Amygdala (tissue), 56 donors: ENCODE data around the gene TNS1.
A peak's percentile ranks its signal among the peaks of the same experiment; 100 is the strongest.
"Not testable (repeated sequence)": the region's sequence is repeated elsewhere in the genome, so short reads cannot be mapped to it uniquely, and the experiment has no call there.

Source experiments
- DNase-seq, 56 donors: peaks; one replicate each; lab custom pipeline; 2025; lab: John Stamatoyannopoulos, UW

The TNS1 gene

DNA sequence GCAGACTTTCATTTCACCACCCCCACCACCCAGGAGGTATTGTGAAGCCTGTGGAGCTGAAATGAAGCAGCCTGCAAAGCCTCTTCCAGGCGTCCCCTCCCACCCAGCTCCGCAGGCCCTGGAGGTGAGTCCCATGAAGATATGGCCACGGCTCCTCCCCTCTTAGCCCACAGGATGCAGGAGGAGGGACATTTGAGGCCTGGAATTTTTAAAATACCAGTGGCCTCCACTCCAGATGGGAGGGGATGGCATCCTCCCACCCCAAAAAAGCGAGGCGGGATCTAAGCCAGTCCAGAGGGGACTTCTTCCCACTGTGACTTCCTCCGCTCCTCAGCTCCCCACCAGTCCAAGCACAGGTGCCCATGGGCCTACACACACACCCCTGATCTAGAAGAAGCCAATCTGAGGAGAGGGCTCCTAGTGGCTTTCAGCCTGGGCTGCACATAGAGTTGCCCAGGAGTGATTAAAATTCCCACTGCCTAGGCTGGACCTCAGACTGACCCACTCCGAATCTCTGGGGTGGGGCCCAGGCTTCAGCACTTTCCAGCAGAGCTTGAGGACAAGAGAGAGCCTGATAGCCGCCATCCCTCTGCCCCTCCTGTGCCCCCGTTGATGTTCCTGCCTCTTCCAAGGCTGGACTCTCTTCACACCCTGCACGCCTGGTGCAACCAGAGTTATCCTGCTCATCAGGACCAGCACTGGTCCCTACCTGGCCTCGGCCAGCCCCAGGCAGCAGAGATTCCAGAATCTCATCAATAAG lies 206.9 kb downstream of the TNS1 start:
- no peak for DNase-seq

DNA sequence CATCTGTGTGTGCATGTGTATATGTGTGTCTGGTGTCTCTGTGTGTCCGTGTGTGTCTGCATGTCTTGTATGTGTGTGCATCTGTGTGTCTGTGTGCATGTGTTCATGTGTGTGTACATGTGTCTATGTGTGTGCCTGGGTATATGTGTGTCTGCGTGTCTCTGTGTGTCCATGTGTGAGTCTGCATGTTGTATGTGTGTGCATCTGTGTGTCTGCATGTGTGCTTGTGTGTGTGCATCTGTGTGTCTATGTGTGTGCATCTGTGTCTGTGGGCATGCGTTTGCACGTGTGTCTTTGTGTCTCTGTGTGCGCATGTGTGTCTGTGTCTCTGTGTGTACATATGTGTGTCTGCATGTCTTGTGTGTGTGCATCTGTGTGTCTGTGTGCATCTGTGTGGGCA lies 207.7 kb downstream of the TNS1 start:
- no peak for DNase-seq

DNA sequence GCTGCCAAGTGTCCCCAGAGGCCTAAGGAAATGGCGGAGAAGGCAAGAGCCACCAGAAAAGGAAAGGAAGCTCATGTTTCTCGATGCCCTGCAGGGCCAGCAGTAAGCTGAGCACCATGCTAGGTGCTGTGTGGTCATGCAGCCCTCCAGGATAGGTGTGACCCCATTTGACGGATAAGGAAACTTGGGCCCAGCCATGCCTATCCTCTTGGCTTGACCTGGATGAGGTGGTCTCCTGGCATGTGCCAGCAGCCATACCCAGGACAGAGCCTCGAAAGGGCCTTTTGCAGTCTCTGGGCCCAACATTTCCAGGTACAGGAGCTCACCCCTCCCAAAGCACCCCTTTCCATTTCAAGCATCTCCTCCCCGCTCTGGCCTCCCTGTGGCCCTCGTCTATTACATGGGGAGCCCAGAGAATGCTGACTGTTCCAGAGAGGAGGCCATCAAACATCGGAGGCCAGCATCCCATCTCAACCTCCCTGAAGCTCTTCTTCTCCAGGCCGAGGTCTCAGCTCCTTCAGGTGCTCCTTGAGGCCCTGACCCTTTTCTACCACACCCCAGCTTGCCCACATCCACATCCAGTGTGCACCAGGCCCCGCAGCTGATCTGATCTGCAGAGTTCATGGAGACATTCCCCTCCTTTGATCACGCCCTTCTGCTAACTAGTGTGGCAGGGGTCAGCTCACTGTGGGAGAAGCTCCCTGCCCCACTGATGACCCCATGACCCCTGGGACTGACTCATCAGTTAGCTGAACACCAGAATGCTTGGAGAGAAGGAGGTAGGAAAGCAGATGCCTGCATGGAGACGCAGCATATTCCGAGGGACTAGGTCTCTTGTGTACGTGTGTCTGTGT lies 208.4 kb downstream of the TNS1 start:
- DNase-seq, result no peak

DNA sequence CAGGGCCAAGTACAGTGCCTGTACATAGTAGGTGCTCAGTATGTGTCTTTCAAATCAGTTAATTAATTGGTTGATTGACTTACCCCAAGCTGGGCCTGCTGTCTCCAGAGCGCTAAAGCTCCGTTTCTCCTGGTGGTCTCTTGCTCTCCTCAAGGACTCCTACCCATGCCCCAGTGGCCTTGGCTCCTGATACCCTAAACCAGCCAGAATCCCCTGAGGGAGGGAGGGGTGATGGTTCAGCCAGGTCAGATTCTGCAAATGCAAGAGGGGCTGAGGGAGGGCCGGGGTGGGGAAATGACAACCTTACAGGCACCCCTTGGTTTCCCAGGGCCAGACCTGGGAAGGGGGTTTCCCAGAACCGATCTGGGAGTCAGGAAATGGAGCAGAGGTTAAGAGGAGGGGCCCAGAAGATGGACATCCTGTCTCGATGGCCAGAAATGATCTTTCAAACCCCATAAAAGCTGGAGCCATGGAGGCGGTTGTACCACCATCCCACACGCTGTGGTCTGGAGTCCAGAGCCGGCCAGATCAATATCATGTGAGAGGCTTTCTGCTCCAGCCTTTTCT lies 209.1 kb downstream of the TNS1 start:
- no peak for DNase-seq

DNA sequence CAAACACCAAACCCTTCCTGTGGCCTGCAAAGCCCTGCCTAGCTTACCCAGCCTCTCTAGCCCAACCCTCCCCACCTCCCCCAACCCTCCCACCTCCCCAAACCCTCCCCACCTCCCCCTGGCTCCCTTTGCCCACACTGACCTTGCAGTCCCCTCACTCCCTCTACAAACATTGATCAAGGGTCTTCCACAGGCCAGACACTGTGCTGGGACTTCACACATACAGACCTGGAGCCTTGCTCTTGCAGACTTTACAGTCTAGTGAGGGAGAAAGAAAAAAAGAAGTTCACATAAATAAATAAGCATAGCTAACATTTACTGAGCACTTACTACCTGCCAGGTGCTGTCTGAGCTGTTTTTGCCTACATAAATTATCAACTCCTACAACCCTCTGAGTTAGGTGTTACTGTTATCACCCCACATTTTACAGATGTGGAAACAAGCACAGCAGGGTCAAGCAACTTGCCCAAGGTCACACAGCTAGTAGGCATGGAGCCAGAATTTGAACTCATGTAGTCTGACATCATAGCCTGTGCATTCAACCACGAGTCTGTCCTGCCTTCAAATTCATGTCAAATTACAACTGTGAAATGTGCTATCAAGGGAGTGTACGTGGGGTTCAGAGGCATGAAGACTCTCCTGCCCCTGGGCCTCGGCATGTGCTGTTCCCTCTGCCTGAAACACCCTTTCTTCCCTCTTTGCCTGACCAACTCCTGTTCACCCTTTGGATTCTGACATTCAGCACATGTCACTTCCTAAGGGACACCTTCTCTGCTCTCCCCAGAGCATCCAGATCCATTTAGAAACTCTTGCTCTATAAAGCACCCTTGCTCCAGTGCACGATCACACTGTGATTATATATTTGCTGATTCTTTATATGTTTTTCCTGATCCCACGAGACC lies 209.9 kb downstream of the TNS1 start:
- DNase-seq, result no peak

DNA sequence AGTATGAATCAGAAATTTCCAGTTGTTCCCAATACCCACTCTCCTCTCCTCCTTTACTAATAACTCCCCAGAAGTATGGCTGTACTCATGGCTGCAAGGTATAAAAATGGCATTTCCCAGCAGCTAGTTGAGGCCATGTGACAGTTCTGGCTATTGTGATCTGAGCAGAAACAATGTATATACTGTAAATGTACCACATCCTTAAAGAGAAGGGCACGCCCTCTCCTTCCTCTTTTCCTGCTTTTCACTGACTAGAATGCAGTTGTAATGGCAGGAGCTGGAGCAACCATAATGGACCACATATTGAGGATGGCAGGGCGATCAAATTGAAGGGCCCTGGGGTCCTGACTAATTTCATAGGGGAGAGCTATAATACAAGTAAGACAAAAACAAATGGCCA lies 211.2 kb downstream of the TNS1 start:
- no peak for DNase-seq

DNA sequence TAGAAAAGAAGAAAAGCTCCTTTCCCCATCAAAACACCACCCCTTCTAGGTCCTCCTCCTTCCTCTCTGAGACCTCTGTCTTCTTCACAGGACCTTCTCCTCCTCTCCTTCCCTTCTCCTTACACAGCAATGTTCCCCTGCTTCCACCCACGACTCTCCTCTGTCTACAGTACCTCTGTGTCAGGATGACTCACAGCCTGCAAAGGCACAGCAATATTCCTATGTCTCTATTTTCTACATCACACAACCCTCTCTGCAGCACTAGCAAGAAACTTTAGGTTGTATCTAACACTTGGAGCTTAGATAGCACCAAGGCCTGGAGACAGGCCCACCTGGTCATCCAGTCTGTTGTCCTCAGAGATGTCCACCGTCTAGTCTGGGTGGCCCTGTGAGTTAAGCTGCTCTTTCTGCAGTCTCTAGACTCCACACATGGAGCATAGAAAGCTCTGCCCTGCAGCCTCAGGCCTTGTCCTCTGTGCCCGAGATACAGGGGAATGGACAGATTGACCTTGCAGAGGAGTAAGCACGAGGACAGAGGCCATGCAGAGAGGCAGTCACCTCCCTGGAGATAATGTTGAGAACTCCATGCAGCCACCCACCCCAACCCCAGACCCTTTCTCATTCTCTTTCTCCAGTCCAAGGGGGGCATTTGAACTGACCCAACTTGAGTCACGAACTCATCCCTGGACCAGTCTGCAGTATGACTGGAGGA lies 212.0 kb downstream of the TNS1 start:
- peak in 8 of 56 donors; percentile 12 to 42 (median 28) for DNase-seq

DNA sequence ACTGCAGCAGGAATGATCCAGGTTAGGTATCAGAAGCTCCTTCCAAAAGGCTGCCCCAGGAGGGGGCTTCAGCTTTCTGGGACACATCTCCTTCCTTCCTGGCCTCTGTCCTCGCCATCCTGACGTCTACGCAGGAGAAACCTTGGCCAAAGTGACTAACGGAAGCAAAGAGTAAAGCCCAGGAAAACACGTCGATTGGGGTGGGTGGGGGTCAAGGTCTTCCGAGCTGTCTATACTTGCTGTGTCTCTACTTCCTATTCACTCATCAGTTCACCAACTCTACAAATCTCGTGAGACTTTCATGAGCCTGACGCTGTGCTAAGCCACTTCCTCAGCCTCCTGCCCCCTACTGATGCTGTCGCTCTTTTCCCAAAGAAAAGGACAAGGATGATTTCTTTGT lies 212.6 kb downstream of the TNS1 start:
- DNase-seq, result no peak

DNA sequence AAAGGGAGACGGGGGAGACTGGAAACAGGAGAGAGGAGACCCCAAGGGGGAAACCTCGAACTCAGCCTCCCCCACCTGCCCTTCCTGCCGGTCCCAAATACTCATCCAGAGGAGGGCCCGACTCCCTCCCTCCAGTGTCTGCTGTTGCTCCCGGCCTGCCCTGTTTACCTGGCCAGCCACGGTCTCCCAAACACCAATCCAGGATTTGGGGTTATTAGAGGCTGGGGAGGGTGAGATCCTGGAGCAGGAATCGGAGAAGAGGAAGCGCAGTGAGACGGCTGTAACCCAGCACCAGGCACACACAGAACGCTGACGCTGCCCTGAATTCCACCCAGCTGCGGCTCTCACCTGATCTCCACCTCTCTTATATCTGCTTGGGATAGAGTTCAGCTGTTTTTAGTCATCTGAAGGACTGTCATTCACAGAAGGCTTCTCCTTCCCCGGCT lies 213.0 kb downstream of the TNS1 start:
- DNase-seq, result no peak

DNA sequence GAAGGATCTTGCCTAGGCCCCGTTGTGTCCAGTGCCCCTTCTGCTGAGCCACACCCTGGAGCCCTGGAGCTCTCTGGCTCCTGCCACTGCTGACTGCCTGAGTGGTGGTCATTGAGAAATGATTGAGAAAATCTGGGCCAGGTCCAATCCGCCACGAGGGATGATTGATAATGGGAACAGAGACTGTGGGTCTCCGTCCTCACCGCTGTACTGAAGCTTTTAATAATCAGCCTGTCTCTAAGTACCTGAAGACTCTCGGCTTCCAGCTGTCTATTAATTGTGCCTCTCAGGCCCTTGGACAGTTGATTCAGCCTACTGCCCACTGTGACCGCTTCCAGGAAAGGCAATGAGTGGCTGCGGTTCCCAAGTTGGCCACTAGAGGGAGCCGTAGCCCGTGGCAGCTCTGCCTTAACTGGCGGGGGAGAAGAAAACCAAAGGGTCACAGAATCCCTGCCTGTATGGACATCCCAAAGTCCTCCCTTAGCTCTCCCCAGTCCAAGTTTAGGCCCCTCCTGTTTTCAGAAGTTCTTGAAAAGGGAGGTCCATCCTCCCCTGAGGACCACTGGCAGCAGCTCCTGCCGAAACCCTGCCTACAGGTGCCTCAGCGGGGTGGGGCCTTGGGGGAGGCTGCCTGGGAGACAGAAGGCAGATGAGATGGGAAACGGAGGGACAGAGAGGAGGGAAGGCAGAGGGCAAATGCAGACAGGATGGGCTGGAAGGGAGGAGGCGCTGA lies 213.6 kb downstream of the TNS1 start:
- DNase-seq, result peak in 51 of 56 donors; percentile 20 to 89 (median 65)

DNA sequence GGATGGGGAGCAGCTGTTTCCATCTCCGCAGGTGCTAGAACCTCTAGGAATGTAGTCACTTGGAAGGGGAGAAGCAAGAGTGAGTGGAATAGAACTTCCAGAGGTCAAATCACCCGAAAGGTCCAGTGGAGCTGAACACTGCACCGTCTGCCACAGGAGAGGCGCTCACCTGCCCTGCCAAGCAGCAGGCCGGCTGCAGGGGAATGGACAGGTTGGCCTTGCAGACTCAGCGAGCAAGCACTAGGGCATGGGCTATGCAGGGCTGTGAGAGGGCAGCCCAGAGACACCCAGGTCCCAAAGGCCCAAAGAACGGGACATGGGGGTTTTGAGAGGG lies 214.2 kb downstream of the TNS1 start:
- DNase-seq, result no peak

DNA sequence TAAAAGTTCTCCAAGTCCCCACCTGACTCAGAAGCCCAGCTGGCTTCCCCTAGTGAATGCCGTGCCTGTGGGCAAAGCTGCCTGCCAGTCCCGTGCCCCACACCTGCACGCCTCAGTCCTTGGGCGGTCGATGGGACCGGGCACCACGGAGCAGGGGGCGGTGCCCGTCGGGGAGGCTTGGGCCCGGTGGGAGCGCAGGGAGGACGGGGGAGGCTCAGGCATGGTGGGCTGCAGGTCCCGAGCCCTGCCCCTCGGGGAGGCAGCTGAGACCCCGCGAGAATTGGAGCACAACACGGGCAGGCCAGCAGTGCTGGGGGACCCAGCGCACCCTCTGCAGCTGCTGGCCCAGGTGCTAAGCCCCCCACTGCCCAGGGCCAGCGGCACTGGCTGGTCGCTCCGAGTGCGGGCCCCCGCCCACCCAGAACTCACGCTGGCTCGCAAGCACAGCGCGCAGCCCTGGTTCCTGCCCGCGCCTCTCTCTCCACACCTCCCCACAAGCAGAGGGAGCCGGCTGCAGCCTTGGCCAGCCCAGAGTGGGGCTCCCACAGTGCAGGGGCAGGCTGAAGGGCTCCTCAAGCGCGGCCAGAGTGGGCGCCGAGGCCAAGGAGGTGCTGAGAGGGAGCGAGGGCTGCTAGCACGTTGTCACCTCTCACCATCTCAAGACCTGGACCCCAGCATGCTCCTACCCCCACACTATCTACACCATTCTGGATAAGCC lies 215.5 kb downstream of the TNS1 start:
- no peak for DNase-seq

DNA sequence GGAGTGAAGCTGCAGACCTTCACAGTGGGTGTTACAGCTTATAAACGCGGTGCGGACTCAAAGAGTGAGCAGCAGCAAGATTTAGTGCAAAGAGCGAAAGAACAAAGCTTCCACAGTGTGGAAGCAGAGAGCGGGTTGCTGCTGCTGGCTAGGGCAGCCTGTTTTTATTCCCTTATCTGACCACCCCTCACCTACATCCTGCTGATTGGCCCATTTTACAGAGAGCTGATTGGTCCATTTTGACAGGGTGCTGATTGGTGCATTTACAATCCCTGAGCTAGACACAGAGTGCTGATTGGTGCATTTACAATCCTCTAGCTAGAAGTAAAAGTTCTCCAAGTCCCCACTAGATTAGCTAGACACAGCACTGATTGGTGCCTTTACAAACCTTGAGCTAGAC lies 216.2 kb downstream of the TNS1 start:
- not testable (repeated sequence) for DNase-seq

DNA sequence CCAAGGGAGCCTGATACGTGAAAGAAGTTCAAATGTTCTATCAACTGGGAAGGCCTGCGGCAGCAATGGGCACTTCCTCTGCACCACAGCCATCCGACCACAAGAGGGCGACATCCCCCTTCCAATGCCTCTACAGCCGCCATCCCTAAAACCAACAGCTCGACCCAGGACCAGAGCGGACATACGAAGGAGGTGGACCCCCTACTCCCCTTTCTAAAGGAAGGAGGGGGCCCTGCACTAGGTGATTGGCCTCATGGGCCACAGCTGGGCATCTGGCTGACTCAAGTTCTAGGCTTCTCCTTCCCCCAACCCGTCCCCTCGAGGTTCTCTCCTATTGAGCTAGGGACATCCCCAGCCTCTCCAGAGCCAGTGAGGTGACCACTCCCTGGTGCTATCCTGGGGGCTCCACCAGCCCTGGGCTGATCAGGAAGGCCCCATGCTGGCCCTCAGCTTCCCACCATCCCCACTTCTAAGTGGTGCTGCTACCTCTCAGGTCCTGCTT lies 217.2 kb downstream of the TNS1 start:
- peak in 49 of 56 donors; percentile 14 to 90 (median 61) for DNase-seq

DNA sequence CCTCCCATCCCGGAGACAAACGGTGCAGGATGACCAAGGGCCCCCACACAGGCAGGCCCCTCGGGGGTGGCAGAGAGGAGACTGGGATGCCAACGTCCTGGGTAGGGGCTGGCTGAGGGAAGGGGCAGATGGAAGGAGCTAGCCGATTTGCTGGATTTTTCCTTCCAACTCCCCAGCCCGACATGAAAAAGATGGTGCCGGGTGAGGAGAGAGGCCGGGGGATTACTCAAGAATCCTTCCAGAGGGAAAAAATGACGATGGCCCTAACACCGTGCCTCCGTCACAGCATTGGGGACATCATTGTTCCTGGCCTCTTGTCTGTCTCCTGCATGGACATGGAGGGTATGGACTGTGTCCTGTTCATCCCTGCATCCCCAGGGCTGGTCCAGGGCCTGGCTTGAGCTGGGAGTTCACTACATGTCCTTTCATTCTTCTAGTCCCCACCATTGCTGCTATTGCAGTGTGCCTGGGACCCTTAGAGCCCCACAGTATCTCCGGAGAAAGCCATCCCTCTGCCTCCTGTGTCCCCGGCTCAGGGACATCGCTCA lies 217.7 kb downstream of the TNS1 start:
- no peak for DNase-seq

DNA sequence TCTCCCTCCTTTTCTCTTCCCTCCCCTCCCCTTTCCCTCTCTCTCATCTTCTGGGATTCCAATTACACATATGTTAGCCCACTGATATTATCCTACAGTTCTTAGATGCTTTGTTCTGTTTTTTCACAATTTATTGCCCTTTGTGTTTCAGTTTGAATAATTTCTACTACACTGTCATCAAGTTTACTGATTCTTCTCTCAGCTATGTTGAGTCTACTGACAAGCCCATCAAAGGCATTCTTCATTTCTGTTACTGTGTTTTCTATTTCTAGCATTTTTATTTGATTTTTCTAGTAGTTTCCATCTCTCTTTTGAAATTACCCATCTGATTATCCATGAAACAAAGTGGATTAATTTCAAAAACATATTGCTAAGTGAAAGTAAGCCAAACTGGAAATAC lies 219.6 kb downstream of the TNS1 start:
- no peak for DNase-seq

DNA sequence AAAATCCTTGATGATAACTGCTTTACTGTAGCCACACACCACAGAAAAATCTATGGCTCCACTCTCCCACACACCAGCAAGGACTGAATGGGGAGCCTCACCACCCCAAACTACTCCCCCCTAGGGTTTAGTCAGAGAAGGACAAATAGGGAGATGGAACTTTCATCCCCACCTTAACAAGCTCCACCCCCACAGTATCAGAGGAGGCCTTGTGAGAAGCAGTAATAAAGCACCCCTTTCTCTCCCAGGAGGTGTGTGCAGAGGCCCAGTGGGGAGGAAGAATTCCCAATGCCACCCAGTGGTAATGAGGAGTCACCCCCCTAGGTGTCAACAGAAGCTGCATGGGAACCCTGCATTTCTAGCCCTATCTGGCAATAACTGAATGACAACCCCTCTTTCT lies 224.9 kb downstream of the TNS1 start:
- no peak for DNase-seq

DNA sequence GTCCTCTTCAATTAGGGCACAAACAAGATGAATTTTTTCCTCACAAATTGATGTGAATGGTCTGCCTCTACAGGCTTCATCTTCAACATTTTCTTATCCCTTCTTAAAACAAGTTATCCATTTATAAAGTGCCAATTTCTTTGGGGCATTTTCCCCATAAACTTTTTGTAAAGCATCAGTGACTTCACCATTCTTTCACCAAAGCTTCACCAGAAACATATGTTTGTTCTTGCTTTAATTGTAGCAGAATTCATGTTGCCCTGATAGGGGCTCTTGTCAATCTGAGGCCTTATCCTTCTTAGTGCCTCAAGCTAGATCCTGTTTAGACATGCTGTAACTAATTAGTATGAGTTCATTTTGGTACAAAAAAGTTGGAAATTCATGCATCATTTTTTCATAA lies 226.2 kb downstream of the TNS1 start:
- no peak for DNase-seq
